Measurements from ENCODE around the gene SLC22A31. TPM values are rescaled to one million over a fixed set of nuclear protein-coding genes. Genes with fewer than 3 reads are reported as not detected.

SLC22A31 gene
- total RNA-seq, 1 donor from 2014 or later: not detected

DNA sequence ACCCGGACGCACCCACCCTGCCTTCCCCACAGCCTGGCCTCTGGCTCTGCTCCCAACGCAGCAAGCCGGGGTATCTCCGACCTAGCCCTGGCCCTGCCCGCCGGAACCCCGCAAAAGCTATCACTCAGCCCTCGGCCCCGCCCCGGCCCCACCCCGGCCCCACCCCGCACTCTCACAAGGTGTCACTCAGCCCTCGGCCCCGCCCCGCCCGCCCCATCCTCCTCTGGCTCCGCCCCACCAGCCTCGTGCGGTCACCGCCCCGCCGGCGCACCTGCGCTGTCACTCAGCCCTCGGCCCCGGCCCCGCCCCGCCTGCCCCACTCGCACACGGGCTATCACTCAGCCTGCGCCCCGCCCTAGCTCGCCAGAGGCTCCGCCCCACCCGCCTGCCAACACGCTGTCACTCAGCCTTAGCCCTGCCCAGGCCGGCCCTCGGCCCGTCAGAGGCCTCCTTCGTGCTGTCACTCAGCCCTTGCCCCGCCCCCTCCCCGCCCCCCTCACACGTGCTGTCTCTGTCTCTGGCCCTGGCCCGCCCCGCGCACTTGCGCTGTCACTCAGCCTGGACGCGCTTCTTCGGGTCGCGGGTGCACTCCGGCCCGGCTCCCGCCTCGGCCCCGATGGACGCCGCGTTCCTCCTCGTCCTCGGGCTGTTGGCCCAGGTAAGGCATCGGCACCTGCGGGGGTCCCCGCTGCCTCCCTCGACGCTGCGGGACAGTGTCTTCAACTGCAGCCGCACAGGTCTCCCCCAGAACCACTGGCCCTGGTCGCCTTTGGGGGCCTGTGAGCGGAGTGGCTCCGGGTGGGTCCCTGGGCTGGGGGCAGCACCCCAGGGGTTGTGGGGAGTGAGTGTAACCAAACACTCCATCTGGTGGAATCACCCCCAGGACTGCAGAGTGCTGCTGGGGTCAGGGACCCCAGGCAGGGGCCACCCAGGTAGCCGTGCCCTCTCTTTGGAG is 28.8 kb downstream of the SLC22A31 start, which contains the start of gene CDH15:
Gene CDH15 (plus strand): TSS at position 533 of the 955 bp plus-strand sequence. CDS start 84 bp downstream, at position 617.
- DNase-seq (ENCODE audit: low read depth): no peak
- TF ChIP-seq, protein P1, sequence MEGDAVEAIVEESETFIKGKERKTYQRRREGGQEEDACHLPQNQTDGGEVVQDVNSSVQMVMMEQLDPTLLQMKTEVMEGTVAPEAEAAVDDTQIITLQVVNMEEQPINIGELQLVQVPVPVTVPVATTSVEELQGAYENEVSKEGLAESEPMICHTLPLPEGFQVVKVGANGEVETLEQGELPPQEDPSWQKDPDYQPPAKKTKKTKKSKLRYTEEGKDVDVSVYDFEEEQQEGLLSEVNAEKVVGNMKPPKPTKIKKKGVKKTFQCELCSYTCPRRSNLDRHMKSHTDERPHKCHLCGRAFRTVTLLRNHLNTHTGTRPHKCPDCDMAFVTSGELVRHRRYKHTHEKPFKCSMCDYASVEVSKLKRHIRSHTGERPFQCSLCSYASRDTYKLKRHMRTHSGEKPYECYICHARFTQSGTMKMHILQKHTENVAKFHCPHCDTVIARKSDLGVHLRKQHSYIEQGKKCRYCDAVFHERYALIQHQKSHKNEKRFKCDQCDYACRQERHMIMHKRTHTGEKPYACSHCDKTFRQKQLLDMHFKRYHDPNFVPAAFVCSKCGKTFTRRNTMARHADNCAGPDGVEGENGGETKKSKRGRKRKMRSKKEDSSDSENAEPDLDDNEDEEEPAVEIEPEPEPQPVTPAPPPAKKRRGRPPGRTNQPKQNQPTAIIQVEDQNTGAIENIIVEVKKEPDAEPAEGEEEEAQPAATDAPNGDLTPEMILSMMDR (conservative IDR thresholded peaks at IDR 0.05; ENCODE audit: low read depth, low read length): no peak
- H3K4me3 ChIP-seq (ENCODE audit: low read depth, low read length): peak within 1 kb of the TSS; percentile 39

DNA sequence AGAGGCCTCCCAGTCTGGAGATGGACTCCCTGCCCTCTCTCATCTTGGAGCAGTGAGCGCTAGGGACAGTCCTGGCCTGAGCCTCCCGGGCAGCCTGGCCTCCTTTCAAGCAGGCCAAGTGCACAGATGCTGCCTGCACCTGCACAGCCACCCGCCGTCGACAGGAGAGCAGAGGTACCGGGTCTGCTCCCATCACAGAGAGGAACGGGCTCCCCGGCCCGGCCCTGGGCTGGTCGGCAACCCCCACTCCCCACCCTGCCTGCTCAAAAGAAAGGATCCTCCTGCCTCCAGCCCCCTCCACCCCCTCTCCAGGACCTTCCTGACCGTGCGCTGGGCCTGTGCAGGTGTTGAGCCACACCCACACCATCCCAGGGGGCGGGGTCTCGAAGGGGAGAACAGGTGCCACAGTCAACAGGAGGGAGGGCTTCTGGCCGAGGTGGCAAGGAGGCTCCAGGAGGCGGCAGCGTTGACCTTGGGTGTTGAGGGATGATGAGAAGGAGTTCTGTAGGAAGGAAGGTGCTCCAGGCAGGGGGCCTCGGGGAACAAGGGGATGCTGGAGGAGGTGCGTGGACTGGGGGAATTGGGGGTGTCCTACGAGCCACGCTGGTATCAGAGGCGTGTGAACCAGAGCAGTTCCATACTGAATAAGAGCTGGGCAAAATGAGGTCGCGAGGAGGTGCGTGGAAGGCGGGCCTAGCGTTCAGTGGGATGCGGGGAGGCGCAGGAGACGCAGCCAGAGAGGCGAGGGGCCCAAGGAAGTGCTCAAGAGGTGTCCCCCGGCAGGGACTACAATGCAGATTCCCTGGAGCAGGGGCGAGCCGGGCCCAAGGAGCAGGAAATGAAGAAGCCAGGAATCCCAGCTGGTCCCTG is 29.8 kb downstream of the SLC22A31 start:
- TF ChIP-seq, protein P1 (conservative IDR thresholded peaks at IDR 0.05; ENCODE audit: low read depth, low read length): peak; percentile 10
- H3K4me3 ChIP-seq (ENCODE audit: low read depth, low read length): peak overlapping the region; percentile 39
- DNase-seq (ENCODE audit: low read depth): no peak

DNA sequence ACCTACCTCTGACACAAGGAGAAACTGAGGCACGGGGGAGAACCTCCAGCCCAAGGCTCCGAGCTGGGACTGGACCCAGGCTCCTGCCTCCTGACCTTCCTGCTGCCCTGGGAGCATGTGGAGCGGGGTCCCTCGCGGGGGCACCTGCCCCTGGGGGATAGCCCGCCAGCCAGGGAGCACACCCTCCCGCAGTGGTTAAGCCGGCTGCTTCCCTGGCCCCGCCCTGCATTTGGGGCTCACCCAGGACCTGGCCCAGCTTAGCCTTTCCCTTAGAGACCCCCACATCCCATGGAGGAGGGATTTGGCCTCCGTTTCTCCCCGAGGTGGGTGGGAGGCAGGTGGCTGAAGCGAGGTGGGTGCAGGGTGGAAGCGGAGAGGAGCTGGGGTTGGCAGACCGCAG is 30.6 kb downstream of the SLC22A31 start:
- no peak for DNase-seq (ENCODE audit: low read depth)
- H3K4me3 ChIP-seq (ENCODE audit: low read depth, low read length): no peak overlapping the region
- TF ChIP-seq, protein P1 (conservative IDR thresholded peaks at IDR 0.05; ENCODE audit: low read depth, low read length): no peak

DNA sequence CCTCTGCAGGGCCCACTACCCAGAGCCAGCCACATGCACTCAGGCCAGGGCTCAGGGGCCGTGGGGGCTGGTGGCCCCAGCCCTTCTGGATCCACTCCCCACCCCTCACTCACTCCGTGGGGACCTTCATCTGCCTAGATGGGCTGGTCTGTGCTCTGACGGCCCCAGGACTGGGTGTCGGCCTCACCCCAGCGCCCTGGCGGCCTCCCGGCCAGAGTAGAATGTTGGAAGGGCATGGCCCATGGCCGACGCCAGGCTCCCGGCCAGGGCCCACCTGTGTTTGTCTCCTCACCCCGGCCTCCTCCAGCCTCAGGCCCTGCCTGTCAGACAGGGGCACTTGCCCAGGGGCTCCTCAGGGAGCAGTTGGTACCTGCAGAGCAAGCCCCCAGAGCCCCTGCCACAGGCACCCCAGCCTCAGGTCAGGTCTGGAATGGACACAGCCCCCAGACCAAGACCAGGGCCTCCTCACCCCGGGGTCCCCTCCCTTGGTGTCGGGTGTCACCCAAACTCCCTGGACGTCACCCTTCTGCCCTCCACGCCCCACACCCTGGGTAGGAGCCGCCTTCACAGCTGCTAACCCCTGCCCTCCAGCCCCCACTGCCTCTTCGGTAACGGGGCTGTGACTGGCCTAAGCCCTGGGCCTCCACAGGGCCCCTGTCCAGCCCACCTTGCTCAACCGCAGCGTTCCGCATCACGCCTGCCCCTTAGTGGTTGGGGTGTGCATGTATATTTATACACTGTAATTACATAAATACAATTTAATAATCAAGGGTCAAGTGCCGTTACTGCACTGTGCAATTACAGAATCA is 31.8 kb downstream of the SLC22A31 start:
- no peak for DNase-seq (ENCODE audit: low read depth)
- no peak overlapping the region for H3K4me3 ChIP-seq (ENCODE audit: low read depth, low read length)
- TF ChIP-seq, protein P1 (conservative IDR thresholded peaks at IDR 0.05; ENCODE audit: low read depth, low read length): no peak

DNA sequence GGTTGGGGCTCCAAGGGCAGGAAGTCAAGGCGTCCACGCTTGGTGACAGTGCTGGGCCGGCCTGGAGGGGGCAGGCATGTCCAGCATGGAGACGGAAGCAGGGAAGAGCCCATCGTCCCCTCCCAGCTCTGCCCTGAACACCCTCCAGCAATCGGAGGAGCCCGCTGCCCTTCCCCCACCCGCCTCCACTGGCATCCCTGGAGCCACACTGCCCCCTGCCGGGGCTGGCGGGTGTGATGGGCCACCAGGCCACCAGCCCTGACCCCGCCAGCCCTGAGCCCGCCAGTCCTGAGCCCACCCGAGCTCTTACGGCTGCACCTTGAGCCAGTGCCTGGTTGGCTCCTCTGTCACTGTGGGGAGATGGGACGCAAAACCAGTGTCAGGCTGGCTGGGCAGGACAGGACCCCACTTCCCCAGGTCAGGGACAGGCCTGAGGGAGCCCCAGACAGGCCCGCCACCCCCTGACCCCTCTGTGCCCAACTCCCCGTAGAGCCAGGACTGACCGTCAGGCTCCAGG is 32.9 kb downstream of the SLC22A31 start:
- TF ChIP-seq, protein P1 (conservative IDR thresholded peaks at IDR 0.05; ENCODE audit: low read depth, low read length): peak; percentile 82

More for the DNA sequence above, 32.9 kb downstream of the SLC22A31 start:
- H3K4me3 ChIP-seq (ENCODE audit: low read depth, low read length): peak overlapping the region; percentile 11
- DNase-seq (ENCODE audit: low read depth): no peak
